GF-D8 (cell line): ENCODE results near the gene SH3GL3.

Experiments
- DNase-seq: peaks from one replicate; lab custom pipeline; 2025; lab: John Stamatoyannopoulos, UW

The SH3GL3 gene, protein sequence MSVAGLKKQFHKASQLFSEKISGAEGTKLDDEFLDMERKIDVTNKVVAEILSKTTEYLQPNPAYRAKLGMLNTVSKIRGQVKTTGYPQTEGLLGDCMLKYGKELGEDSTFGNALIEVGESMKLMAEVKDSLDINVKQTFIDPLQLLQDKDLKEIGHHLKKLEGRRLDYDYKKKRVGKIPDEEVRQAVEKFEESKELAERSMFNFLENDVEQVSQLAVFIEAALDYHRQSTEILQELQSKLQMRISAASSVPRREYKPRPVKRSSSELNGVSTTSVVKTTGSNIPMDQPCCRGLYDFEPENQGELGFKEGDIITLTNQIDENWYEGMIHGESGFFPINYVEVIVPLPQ

DNA sequence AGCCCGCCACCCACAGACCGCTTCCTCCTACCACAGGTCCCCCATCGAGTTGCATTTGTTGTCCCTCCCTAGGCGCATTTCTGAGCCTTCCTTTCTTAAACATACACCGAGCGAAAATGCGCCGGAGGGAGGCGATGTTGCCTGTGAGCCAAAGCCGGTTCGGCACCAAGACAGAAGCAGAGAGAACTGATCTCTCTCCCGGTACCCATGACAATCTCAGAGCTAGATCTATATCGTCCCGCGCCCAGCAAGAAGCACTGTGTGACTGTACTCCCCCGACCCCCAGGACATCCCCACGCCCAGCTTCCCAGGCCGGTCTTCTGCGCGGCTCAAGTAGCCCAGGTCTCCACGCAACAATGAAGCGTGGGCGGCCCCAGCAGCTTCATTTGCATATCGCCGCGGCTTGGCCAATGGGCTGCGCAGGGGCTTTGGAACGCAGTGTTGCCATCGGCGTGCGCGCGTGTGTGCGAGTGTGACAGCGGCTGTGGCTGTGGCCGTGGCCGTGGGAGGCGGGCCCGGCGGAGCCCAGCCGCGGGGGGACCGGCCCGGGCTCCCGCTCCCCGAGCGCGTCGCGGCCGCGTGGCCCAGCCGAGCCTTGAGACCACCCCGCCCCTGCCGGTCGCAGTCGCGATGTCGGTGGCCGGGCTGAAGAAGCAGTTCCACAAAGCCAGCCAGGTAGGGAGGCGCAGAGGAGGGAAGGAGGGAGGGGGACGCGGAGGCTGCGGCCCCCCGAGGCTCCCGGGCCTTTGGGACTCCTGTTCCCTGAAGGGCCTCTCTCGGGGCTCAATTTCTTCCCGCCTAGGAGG lies at the start of gene SH3GL3:
Gene SH3GL3, plus strand, starts transcription at position 438 of the 806 bp plus-strand sequence. Its CDS starts 193 bp downstream, at position 631.
- no peak for DNase-seq

DNA sequence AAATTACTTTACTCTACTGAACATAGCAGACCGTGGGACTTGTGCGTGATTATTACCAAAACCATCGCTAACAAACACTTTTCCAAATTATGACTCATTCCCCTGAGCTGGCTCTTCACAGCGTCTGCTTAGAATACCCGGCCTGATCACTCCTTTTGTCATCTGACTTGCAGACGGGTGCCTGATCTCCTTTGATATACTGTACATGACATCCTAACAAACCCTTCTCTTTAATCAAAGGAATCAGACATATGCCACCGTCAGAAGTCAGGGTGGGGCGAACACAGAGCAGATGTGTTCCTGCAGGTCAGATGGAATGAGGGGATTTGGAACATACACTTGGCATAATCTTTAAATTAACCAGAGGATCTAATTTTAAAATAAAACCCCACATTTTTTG lies 48.5 kb upstream of the SH3GL3 start:
- no peak for DNase-seq

DNA sequence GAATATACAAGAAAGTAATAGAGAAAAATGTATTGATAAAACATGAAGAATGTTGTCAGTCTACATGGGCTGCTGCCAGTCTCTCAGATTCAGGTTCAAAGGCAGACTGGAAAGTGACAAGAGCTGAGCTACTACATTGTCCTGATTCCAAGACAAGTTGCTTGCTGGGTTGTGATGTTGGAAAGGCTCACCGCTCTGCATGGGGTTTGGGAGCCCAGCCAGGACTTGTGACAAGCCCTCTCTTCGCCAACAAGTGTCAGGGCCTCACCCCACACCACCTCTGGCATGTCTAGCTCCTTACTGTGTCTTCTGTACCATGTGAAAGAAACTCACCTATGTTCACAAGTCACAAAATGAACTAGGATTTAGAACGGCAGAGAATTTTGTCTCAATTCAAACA lies 43.0 kb upstream of the SH3GL3 start:
- no peak for DNase-seq

DNA sequence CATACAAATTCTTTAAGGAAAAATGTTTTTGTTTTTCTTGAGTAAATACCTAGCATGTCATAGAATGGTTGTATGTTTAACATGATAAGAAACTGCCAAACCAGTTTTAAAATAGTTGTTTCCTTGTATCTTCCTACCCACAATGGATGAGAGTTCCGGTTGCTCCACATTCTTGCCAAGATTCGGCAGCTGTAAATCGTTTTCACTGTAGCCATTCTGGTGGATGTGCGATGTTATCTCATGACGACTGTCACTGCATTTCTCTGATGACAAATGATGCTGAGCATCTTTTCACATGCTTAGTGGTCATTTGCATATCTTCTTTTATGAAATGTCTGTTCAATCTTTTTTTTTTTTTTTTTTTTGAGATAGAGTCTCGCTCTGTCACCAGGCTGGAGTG lies 36.6 kb upstream of the SH3GL3 start:
- DNase-seq: no peak

DNA sequence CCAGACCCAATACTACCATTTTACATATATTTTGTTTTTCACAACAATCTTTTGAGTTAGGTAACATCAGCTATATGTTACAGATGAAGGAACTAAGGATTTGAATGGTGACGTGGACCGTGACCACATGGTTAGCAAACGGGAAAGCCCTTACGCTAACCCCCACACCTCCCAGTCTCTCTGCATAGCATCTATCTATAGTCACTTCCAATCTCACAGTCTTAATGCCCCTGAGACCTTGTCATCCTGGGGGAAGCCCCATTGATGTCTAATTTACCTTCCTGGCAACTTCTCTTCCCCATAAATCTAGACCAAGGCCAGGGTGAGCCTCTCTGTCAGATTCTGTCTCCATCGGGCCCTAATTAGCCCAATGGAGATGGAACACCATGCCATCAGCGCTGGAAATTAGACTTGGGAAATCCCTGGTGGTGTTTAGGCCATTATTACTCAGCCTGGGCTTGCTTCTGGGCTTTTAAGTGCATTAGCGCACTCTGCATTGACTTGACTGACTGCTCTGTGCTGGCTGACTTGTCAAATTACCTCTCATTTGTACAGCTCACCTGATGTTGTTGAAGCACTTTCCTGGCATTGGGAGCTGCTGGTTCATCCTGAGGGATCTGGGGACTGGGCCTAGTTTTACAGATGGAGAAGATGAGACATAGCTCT lies 34.0 kb upstream of the SH3GL3 start:
- no peak for DNase-seq

DNA sequence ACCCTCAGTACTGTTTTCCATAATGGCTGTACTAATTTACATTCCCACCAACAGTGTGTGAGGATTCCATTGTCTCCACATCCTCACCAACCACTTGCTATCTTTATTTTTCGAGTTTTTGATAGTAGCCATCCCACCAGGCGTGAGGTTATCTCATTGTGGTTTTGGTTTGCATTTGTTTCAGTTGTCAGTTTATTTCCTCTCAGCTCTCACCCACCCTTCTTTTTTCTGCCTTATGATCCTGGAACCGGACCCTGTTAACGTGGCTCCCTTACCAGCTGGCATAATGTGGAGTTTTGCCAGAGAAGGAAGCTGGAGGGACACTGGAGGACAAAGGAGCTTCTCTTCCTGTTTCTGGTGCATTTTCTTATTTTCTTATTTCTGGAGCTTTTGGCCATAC lies 25.1 kb upstream of the SH3GL3 start:
- no peak for DNase-seq

DNA sequence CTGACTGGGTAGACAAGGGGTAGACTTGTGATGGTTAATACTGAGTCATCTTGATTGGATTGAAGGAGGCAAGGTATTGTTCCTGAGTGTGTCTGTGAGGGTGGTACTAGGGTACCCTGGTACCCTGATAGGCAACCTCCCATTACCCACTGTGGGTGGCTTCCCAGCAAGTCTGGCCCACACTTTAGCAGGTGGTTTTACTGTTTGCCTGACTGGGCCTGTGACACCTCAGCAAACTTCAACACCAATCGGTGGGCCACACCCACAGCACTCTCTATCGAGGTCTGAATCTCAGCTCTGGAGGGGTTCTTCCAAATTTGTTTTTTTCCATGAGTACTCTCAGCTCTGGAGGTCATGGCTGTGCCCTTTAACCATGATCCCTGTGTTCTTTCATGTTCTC lies 24.6 kb upstream of the SH3GL3 start:
- no peak for DNase-seq

DNA sequence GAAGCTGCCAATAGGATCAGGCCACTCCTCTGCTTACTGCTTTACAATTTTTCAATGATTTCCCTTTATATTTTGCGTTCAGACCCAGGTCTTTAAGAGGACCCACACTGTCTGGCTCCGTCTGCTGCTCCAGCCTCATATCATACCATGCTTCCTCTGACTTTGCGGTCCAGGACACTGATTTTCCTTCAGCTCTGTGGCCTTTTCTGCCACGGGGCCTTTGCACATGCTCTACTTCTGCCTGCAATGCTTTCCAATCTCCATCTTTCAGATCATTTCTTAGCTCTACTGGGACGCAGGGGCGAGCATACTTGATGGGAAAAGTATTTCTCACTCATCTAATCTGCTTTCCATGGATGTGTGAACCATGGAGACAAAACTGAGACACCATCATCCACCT lies 23.0 kb upstream of the SH3GL3 start:
- DNase-seq: no peak

DNA sequence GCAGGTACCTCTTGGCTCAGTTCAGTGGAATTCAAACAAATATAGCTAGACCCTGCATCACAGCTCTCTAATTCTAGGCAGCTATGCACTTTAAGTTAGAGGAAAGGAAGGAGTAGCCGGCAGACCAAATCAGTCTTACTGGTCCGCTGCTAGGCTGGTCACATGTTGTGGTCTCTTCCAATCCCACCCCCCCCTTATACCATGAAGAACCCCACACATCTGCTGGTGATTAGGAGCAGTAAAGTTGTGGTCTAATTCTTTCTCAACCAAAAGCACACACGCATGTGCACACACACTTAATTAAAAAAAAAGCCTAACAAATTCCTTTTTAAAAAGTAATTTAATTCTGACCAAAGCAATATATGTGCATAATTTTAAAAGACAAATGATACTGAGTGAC lies 16.7 kb upstream of the SH3GL3 start:
- no peak for DNase-seq

DNA sequence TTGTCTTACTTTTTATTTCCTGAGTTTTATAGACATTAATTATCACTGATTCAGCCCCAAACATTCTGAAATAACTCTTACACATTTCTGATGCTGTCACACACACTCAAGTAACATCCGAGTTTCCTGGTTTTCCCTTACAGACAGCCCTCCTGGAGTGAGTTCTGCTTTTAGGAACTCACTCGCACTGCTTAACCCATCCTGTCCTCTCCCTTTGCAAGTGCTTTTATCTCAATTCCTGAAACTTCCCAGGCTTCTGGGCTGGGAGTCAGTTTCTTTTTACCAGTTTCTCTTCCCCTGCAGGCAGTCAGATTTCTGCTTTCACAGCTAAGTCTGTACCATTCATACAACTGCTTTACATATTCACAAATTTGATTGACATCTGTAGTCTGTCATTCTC lies 15.6 kb upstream of the SH3GL3 start:
- no peak for DNase-seq

DNA sequence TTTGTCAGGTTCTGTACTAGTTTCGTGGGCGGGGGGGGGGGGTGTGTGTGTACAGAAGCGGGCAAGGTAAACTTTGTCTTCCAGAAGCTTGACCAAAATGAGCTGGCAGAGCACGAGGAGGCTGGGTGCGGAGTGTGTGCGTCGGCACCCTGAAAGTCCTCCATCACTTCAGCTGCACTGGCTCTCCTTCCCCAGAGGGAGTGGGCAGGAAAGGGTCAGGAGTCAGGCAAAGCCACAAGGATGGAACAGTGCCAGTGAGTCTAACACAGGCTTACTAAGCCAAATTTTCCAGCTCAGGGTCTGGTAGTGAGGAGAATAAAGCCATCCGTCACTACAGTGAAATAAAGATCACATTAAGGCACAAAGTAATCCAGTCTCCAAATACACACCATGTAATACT lies 11.9 kb upstream of the SH3GL3 start:
- DNase-seq: no peak

DNA sequence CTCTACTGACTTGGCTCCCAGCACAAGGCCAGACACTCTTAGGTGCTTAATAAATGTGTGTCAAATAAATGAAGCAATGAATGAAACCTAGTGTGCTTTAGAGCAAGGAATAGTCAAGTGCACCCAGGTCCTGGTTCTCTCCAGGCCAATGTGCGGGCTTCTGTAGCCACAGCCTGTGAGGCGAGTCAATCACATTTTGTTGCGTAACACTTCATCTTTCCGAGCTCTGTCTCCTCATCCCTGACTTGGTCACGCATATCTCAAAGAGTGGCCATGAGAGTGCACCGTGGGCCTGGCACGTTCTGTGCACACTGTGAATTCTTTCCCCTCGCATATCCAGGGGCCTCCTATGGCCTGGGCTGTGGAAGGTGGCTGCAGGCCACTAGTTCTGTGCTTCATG lies 11.4 kb upstream of the SH3GL3 start:
- DNase-seq: no peak

DNA sequence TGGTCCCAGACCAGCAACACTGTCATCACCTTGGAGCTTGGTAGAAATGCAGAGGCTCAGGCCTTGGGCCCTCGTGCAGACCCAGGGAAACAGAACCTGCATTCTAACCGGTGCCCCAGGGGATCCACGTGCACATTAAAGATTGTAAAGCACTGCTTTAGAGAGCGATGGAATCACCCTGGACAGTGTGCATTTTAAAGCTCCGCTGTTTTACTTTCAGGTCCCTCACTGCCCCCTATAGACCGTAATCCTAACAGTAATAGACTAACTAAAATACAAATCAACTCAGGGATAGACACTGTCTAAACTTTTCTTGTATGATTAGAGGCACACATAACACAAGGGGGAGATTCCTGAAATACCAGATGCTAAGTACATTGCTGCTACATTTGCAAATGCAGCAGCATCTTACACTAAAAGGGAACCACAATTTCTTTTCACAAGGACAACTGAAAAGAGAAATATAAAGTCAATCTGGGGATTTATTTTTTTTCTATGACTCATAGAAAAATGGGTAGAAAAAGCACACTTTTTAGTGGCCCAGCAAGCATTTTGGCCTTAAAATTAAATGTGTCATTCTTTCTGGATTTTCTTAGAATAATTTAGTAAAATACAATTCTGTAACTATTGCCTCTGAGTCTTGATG lies 10.5 kb upstream of the SH3GL3 start:
- DNase-seq: no peak

DNA sequence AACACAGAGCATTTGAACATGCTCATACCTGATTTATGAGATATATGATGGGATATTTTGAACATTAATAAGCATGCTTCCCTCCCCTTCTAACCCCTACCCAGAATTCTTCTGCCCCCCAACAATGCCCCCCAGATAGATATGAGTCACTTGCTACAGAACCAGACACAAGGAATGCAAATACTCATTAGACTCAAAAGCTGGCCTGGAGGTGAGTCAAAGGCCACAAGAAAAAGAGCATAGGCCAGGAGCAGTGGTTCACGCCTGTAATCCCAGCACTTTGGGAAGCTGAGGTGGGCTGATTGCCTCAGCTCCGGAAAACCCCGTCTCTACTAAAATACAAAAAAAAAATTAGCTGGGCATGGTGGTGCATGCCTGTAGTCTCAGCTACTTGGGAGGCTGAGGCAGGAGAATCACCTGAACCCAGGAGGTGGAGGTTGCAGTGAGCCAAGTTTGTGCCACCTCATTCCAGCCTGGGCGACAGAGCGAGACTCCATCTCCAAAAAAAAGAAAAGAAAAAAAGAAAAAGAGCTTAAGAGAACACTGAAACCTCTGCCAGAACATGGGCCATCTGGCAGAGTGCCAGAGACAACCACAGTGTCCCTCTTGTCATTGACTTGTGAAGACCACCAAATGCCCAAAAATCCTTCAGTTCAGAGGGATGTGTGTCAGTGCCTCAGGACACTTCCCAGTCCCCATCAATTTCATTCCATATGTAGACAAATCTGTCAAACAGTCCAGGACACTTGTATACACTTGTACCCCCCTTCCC lies 3.9 kb upstream of the SH3GL3 start:
- no peak for DNase-seq

DNA sequence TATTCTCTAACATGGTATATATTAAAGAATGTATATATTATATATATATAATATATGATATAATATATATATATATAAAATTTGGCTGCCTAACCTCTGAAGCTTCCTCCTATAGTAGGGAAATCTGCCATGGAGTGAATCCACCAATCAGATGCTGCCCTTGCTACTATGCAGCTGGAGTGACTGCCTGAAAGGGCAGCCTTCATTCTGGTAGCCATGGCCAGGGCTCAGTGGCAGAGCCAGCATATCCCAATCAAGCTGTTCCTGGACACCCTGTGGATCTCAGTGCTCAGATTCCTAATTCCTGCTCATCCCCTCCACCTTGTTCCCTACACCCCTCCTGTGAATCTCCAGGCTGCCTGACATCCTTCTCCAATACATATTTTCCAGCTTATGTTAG lies 2.2 kb upstream of the SH3GL3 start:
- DNase-seq: no peak

DNA sequence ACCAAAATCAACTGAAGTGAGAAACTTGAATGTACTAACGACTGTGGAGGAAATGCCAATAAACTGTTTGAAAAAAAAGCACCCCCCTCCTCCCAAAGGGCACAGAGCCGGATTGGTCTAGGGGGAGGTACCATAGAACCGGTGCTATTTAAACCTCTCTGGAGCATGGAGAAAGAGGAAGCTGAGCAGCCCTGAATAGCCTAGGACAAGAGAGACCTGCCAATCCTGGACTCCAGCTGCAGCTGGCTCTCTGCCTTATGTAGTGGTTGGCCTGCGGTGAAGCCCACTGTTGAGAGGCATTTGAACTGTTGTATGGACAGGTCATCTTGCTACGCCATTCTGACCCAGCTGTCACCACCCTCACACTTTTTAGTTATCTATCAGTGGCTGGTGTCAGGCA lies 1.5 kb upstream of the SH3GL3 start:
- DNase-seq: no peak

DNA sequence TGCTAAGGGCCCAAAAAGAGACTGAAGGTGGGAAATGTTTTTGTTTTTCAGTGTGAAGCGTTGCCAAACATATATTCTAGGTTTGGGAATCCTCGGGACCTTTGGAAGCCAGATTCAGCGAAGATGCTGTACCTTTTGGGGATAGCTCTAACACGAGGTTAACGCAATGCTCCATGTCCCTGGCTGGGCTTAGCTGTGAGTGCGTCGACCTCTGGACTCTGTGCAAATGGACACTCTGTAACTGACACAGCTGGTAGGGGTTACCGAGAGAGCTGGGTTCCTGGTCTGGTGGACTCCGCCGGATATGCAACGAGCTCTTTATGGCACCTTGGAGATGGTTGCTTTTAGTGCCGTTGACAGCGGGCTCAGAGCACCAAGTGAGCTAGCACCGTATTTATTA lies 724 bp upstream of the SH3GL3 start:
- DNase-seq: no peak

DNA sequence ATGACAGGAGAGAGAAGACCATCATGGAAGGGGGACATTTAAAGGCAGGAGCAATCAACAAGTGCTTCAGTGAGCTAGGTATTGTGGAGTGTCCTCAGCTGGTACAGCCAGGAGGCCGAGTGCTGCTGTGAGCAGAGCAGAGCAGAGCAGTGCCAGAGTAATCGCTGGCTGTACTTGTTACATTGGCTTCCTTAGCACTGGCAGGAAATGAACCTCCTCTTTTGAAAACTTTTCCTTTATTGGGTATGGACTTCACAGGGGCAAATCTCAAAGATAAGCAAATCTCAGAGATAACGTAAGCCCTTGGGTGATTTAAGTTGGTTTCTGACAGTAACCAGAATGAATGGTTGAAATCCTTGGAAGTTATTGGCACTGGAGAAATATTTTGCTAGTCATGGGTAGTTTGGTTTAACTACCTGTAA lies 2.1 kb downstream of the SH3GL3 start:
- no peak for DNase-seq

DNA sequence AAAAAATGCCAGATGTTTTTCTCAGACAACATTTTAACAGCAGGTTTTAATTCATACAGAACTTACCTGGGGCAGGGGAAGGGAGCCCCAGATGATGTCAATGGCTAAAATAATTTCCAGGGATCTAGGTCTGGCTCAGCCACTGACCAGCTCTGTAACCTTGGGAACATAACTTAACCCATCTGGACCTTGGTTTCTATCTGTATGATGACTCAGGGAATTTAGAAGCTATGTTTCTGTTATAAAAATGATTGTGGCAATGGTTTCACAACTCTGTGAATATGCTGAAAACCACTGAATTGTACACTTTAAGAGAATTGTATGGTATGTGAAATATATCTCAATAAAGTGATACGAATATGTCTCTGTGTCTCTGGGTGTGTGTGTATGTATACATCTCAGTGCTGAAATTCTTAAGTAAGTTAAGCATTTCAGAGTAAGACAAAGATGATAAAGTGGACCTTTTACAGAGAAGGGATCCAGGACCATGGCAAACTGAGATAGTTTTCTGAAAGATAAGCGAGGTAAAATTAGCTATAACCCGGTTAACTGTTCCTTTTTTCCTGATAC lies 2.9 kb downstream of the SH3GL3 start:
- no peak for DNase-seq

DNA sequence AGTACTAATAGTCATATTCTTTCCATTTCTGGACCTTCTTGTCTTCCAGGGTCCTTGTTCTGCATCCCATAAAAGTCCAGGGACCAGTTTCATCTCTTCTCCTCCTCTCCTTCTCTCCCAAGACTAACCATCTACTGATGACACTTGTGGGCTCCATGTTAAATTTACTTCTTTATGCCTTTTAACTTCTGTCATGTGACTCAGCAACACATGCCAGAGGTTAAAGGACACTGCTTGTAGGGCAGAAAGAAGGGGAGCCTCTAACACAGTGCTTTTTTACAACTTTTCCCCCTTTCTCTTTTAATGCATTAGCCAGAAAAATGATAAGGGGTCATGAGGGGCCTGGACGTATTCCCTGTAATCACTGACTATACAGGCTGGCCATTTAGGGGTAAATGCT lies 10.0 kb downstream of the SH3GL3 start:
- no peak for DNase-seq

DNA sequence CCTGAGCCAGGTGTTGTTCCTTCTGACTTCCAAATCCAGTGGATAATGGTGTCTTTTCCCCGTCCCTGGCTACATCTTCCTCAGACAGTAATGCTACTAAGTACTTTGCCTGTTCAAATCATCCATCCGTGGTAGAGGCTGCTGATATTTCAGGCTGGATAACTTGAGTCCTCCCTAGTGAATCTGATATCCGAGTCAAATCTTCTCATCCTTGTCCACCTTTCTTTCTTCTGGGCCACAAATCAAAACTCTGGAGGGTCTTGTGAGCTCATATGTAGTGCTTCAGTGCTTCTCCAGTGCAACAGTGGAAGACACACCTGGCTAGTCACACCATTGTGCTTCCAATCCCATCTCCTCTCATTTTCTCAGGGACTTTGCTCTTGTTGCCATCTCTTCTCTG lies 11.2 kb downstream of the SH3GL3 start:
- no peak for DNase-seq
